ENCODE data around the gene TMEM221. TPM values are rescaled to one million over a fixed set of nuclear protein-coding genes. Genes with fewer than 3 reads are reported as not detected.

The TMEM221 gene
- polyA plus RNA-seq, 3 donors from 2014 or later = 0.24 TPM; not detected in 2

DNA sequence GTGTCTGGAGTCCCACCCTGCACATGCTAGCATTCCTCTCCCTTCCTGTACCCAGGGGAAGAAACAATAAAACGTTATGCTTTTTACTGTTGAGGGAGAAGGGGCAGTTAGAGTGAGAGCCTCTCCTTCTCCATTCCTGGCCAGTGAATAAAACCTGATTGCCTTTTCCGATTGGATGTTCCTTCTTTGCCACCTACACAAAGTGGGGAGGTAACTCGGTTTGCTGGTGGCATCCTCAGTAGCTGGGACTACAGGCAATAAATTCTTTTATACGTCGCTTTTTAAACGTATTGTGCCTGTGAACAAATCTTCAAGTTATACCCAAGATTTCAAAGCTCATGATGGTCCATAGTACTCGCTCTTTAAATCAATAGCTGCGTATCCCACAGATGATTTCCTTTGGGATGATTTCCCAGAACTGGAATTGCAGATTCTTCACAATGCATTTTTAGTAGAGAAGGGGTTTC, 29.3 kb downstream of the TMEM221 start:
- no peaks in the 10 kb centered on the region for H3K9me3 Mint-ChIP-seq
- H3K4me1 Mint-ChIP-seq = peaks cover 16 to 22% of the 10 kb centered on the region in 2 donors
- no peak for DNase-seq
- peaks cover 0 to 9% (median 2%) of the 10 kb centered on the region in 3 donors for H3K27me3 Mint-ChIP-seq (ENCODE audit: low read depth in 3 of 3)
- H3K27ac Mint-ChIP-seq = peak overlapping the region; percentile 89 to 97 (median 94)
- peak overlapping the region; percentile 91 to 97 (median 96) for H3K4me3 Mint-ChIP-seq
- peaks cover 4 to 13% (median 4%) of the 10 kb centered on the region in 3 donors for H3K36me3 Mint-ChIP-seq

DNA sequence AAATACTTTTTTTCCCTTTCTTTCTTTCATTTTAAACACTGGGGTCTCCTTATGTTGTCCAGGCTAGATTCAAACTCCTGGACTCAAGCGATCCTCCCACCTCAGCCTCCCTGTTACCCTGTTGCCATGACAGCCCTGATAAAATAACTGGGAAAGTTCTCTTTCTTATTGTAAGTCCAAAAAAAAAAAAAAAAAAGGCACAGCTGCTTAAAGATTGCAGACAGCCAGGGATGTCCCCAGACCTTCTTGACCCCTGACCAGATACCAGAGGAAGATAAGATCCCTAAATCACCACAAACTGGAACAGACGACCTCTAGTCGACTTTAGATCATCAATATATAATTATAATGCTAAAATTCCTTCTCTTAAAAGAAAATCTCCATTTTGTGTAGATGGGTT, 29.8 kb downstream of the TMEM221 start:
- DNase-seq = no peak
- no peaks in the 10 kb centered on the region for H3K9me3 Mint-ChIP-seq

DNA sequence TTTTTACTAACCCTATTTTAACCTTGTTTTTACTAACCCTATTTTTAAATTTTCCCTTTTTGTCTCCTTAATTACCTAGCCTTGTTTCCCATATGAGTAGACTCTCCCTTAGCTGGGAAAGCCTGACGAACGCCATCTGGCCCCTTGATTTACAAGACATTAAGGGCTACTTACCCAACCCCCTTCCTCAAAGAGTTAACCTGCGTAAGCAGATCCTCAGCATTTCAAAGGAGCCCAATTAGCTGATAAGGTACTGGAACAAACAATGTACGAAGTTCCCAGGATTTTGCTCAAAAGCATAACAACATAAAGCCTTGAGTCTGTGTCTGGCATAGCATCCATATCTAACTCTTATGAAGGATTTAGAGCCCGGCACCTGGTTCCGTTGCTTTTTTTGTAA, 33.3 kb downstream of the TMEM221 start:
- no peaks in the 10 kb centered on the region for H3K9me3 Mint-ChIP-seq
- H3K36me3 Mint-ChIP-seq = peaks cover 12 to 24% (median 12%) of the 10 kb centered on the region in 3 donors
- peaks cover 15 to 23% of the 10 kb centered on the region in 2 donors for H3K4me1 Mint-ChIP-seq
- peaks cover 0 to 9% (median 0%) of the 10 kb centered on the region in 3 donors for H3K27me3 Mint-ChIP-seq (ENCODE audit: low read depth in 3 of 3)
- H3K4me3 Mint-ChIP-seq = peak overlapping the region in 1 of 5 donors; percentile 12
- no peak for DNase-seq
- H3K27ac Mint-ChIP-seq = no peak overlapping the region

More for the DNA sequence above, 29.8 kb downstream of the TMEM221 start:
- Mint-ChIP-seq H3K27ac (peak overlapping the region in 5 of 6 donors; percentile 89 to 95 (median 94)), H3K27me3 (ENCODE audit: low read depth in 3 of 3) (peaks cover 0 to 9% (median 2%) of the 10 kb centered on the region in 3 donors), H3K4me1 (peaks cover 16 to 22% of the 10 kb centered on the region in 2 donors), H3K4me3 (peak overlapping the region; percentile 91 to 97 (median 96)), H3K36me3 (peaks cover 4 to 14% (median 4%) of the 10 kb centered on the region in 3 donors)

DNA sequence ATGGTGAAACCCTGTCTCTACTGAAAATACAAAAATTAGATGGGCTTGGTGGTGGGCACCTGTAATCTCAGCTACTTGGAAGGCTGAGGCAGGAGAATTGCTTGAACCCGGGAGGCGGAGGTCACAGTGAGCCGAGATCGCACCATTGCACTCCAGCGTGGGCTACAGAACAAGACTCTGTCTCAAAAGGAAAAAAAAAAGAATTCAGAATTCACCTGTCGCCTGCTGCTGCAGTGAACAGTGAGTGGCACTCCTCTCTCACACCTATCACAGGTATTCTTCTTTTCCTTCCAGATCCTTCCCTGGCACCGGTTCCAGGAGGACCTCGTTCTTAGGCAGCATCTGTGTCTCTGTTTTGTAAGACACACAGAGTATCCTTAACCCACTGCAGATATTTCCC, 34.4 kb downstream of the TMEM221 start:
- no peaks in the 10 kb centered on the region for H3K9me3 Mint-ChIP-seq
- H3K27ac Mint-ChIP-seq = no peak overlapping the region
- no peak for DNase-seq
- peaks cover 9 to 15% of the 10 kb centered on the region in 2 donors for H3K4me1 Mint-ChIP-seq
- H3K36me3 Mint-ChIP-seq = peaks cover 12 to 24% (median 12%) of the 10 kb centered on the region in 3 donors
- no peak overlapping the region for H3K4me3 Mint-ChIP-seq
- peaks cover 0 to 2% (median 0%) of the 10 kb centered on the region in 3 donors for H3K27me3 Mint-ChIP-seq (ENCODE audit: low read depth in 3 of 3)

- Mint-ChIP-seq H3K4me1 (peaks cover 19 to 24% of the 10 kb centered on the region in 2 donors), H3K27ac (no peak overlapping the region), H3K4me3 (no peak overlapping the region), H3K36me3 (peaks cover 9 to 24% (median 12%) of the 10 kb centered on the region in 3 donors), H3K27me3 (ENCODE audit: low read depth in 3 of 3) (no peaks in the 10 kb centered on the region), H3K9me3 (no peaks in the 10 kb centered on the region)
- DNase-seq = no peak
These were observed 36.7 kb downstream of the TMEM221 start for GRCh38 chr19:17411801-17412200.

DNA sequence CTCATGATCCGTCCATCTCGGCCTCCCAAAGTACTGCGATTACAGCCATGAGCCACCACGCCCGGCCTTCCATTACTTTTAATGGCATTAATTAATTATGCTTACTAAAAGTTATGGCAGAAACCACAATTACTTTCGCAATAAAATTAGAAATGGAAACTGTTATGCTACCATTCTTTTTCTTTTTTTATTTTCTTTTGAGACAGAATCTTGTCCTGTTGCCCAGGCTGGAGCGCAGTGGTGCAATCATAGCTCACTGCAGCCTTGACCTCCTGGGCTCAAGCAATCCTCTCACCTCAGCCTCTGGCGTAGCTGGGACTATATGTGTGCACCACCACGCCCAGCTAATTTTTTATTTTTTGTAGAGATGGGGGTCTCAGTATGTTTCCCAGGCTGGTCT, 38.5 kb downstream of the TMEM221 start:
- Mint-ChIP-seq H3K27ac (no peak overlapping the region), H3K9me3 (no peaks in the 10 kb centered on the region), H3K4me1 (peaks cover 35 to 41% of the 10 kb centered on the region in 2 donors), H3K36me3 (peaks cover 8 to 21% (median 12%) of the 10 kb centered on the region in 3 donors), H3K27me3 (ENCODE audit: low read depth in 3 of 3) (peaks cover 2 to 4% (median 4%) of the 10 kb centered on the region in 3 donors), H3K4me3 (no peak overlapping the region)
- no peak for DNase-seq

DNA sequence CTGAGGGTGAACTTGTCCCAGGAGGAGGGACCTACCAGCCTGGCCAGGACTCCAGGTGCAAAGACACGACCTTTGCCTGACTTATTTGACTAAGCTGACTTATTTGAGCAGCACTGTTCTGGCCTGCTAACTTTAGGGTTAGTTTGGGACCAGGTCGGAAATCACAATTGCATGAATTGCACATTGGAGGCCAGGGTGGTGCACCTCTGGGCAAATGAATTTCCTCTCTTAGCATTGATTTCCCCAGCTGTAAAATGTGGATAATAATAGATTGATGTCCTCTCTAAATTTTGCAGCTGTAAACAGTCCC, 41.6 kb downstream of the TMEM221 start:
- H3K4me1 Mint-ChIP-seq = peaks cover 53 to 56% of the 10 kb centered on the region in 2 donors
- H3K4me3 Mint-ChIP-seq = peak overlapping the region; percentile 87 to 96 (median 95)
- no peaks in the 10 kb centered on the region for H3K9me3 Mint-ChIP-seq
- H3K27me3 Mint-ChIP-seq (ENCODE audit: low read depth in 3 of 3) = peaks cover 4% of the 10 kb centered on the region in 3 donors
- H3K27ac Mint-ChIP-seq = peak overlapping the region; percentile 89 to 97 (median 94)
- H3K36me3 Mint-ChIP-seq = peaks cover 0 to 7% (median 0%) of the 10 kb centered on the region in 3 donors
- no peak for DNase-seq

DNA sequence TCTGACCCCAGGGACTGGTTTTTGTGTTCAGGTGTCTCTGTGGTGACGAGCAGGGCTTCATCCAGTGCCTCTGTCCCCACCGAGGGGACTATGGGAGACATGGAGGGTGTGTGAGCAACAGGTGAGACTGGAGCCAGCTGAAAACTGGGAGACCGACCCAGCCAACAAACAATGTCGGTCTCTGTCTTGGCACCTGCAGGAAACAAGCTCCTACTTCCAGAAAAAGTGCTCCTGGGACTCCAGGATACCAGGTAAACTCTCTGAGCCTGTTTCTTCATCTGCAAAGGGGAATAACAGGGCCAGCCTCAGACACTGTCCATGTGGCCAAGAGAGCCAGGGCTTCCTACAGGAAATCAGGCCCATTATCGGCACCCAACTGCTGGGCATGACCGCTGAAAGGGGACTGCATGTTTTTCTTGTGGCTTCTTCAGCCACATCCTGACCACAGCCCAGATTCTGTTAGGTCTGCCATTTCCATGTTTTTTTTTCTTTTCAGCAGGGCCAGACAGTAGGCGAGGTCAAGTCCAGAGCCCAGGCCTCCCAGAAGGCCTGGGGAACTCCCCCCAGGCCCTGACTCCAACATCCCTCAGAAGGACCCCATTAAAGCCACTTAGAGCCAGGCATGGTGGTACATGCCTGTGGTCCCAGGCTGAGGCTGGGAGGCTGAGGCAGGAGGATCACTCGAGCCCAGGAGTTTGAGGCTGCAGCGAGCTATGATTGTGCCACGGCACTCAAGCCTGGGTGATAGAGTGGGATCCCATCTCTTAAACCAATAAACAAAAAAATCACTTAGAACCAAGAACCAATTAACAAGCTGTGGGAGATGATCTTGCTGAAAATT, 42.2 kb downstream of the TMEM221 start:
- Mint-ChIP-seq H3K27me3 (ENCODE audit: low read depth in 3 of 3) (peaks cover 4% of the 10 kb centered on the region in 3 donors), H3K27ac (peak overlapping the region; percentile 89 to 97 (median 94)), H3K36me3 (peaks cover 0 to 8% (median 3%) of the 10 kb centered on the region in 3 donors), H3K4me1 (peaks cover 53 to 56% of the 10 kb centered on the region in 2 donors), H3K9me3 (no peaks in the 10 kb centered on the region), H3K4me3 (peak overlapping the region; percentile 87 to 96 (median 95))
- DNase-seq = peak; percentile 58 to 72 (median 71)

- H3K4me3 Mint-ChIP-seq = peak within 1 kb of the TSS; percentile 87 to 96 (median 95)
- peaks cover 53 to 56% of the 10 kb centered on the region in 2 donors for H3K4me1 Mint-ChIP-seq
- H3K9me3 Mint-ChIP-seq = no peaks in the 10 kb centered on the region
- peak; percentile 78 to 80 (median 79) for DNase-seq
- H3K27ac Mint-ChIP-seq = peak within 1 kb of the TSS; percentile 89 to 97 (median 94)
- H3K27me3 Mint-ChIP-seq (ENCODE audit: low read depth in 3 of 3) = peaks cover 4% of the 10 kb centered on the region in 3 donors
- peaks cover 0 to 8% (median 3%) of the 10 kb centered on the region in 3 donors for H3K36me3 Mint-ChIP-seq
These were observed 43.0 kb downstream of the TMEM221 start, which contains the start of gene BST2 for GRCh38 chr19:17405250-17406045. Gene BST2, minus strand, starts transcription at chr19:17405630. Its CDS starts 55 bp downstream, at chr19:17405575.

DNA sequence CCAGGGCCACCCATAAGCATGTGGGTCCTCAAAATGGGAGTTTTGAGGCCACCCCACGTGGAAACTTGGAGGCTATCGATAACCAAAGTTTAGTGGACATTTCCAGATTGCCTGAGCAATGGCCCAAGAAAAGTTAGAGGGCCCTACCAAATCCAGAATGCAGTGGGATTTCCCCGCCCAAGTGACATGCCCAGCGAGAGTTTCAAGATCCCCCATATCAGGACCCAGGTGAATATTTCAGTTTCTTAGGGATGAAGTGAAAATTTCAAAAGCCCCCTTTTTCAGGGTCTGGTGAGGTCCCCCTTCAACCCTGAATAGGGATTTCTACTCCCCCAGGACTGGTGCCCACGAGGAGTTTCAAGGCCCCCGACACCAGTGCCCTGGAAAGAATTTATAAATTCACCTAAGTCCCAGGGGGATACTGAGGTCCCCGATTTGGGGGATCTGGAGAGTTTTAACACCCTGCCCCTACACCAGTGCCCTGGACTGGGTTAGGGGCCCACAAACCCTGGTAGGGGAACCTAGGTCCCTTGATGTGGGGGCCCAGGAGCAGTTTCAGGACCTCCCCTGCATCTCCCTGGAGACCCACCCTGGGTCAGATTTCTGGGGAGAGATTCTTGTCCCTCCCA, 43.7 kb downstream of the TMEM221 start:
- peak overlapping the region; percentile 89 to 97 (median 94) for H3K27ac Mint-ChIP-seq
- H3K27me3 Mint-ChIP-seq (ENCODE audit: low read depth in 3 of 3) = peaks cover 4% of the 10 kb centered on the region in 3 donors
- H3K36me3 Mint-ChIP-seq = peaks cover 0 to 8% (median 3%) of the 10 kb centered on the region in 3 donors
- peak overlapping the region; percentile 87 to 96 (median 95) for H3K4me3 Mint-ChIP-seq
- H3K4me1 Mint-ChIP-seq = peaks cover 53 to 56% of the 10 kb centered on the region in 2 donors
- DNase-seq = no peak
- no peaks in the 10 kb centered on the region for H3K9me3 Mint-ChIP-seq

- Mint-ChIP-seq H3K27ac (peak overlapping the region; percentile 83 to 97 (median 88)), H3K36me3 (peaks cover 0 to 8% (median 3%) of the 10 kb centered on the region in 3 donors), H3K9me3 (no peaks in the 10 kb centered on the region), H3K27me3 (ENCODE audit: low read depth in 3 of 3) (peaks cover 4% of the 10 kb centered on the region in 3 donors), H3K4me3 (peak overlapping the region; percentile 87 to 96 (median 95)), H3K4me1 (peaks cover 53 to 56% of the 10 kb centered on the region in 2 donors)
- DNase-seq = no peak
These were observed 44.5 kb downstream of the TMEM221 start for GRCh38 chr19:17404015-17404414.

GRCh38 chr19:17402982-17403855, 45.2 kb downstream of the TMEM221 start:
- no peaks in the 10 kb centered on the region for H3K9me3 Mint-ChIP-seq
- peaks cover 0 to 8% (median 3%) of the 10 kb centered on the region in 3 donors for H3K36me3 Mint-ChIP-seq
- H3K4me3 Mint-ChIP-seq = peak overlapping the region; percentile 87 to 96 (median 95)
- peak overlapping the region in 4 of 6 donors; percentile 75 to 94 (median 82) for H3K27ac Mint-ChIP-seq
- peaks cover 53 to 56% of the 10 kb centered on the region in 2 donors for H3K4me1 Mint-ChIP-seq
- peaks cover 4% of the 10 kb centered on the region in 3 donors for H3K27me3 Mint-ChIP-seq (ENCODE audit: low read depth in 3 of 3)
- DNase-seq = peak in 1 of 3 donors; percentile 28
